RPMI7951 (cell line): Measurements from ENCODE around the gene ZNF317. TPM values are rescaled to one million over a fixed set of nuclear protein-coding genes. Genes with fewer than 3 reads are reported as not detected.
A peak's percentile ranks its signal among the peaks of the same experiment; 100 is the strongest.
"Not testable (repeated sequence)": the region's sequence is repeated elsewhere in the genome, so short reads cannot be mapped to it uniquely, and the experiment has no call there.

Source experiments
- DNase-seq: peaks from one replicate; pipeline ENCODE4 v3.0.0-alpha.2; 2012; ENCODE audit warnings: low read depth
- total RNA-seq: library from RNA; depleted of rRNA; stranded (reverse); fragments of >200 nt; shearing (Covaris generic); gene quantifications from 2 replicates; pipeline ENCODE4 v1.2.3, GENCODE V29; 2014; rRNA removed

The ZNF317 gene
- total RNA-seq, 1 experiment from 2014 or later, result 15.3 TPM

- no peak for DNase-seq
Measured at GRCh38 chr19:9171393-9171991, 31.3 kb downstream of the ZNF317 start.

DNA sequence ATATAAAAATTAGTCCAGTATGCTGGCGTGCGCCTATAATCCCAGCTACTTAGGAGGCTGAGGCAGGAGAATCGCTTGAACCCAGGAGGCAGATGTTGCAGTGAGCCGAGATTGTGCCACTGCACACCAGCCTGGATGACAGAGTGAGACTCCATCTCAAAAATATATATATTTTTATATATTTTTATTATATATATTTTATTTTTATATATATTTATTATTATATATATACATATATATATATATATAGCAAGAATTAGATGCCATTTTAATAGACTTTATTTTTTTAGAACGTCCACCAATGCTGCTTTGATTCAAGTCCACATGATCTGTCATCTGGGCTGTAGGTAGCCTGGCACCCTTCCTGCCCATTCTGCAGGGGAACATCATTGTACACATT is 35.1 kb downstream of the ZNF317 start:
- DNase-seq, result no peak

GRCh38 chr19:9178901-9179300 is 38.7 kb downstream of the ZNF317 start, which contains the start of gene OR7D2:
Gene OR7D2, plus strand, starts transcription at chr19:9178979. Its CDS starts 6,803 bp downstream, at chr19:9185782.
- peak; percentile 38 for DNase-seq

DNA sequence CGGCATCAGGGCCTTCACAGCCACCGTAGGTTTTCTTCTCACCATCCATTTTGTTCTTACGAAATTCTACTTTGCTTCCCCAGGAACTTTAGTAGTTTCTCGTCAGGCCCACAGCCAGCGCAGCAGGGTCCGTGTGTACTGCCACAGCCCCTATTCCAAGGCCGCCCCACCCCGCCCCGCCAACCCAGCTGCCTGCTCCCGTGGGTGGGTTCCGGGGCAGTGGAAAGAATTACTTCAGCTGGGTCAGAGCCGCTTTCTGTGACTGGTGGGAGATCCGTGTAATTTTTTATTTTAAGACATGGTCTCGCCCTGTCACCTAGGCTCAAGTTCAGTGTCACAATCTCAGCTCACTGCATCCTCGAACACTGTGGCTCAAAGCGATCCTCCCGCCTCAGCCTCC is 42.8 kb downstream of the ZNF317 start:
- no peak for DNase-seq

- DNase-seq, result no peak
Measured at GRCh38 chr19:9187191-9187590, 47.0 kb downstream of the ZNF317 start.

- DNase-seq, result no peak
Measured at GRCh38 chr19:9189535-9189934, 49.3 kb downstream of the ZNF317 start.

- not testable (repeated sequence) for DNase-seq
Measured at GRCh38 chr19:9198044-9198443, 57.8 kb downstream of the ZNF317 start.

DNA sequence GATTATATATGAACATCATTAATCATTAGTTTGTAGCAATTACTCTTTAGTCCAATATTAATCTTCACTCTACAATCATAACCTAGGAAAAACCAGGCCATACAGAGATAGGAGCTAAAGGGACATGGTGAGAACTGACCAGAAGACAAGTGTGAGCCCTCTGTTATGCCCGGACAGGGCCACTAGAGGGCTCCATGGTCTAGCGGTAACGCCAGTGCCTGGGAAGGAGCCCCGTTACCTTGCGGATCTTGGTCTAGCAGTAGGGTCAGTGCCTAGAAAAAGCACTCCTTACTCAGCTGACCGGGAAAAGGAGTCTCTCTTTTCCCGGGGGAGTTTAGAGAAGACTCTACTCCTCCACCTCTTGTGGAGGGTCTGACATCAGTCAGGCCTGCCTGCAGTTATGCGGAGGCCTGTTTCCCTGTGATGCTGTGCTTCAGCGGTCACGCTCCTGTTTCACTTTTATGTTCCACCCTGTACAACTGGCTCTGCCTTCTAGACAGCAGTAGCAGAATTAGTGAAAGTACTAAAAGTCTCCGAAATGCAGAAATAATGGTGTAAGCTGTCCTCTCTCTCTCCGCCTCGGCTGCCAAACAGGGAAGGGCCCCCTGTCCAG is 65.4 kb downstream of the ZNF317 start:
- DNase-seq, result peak; percentile 70

Other genes starting within 250 kb of the ZNF317 start
- not detected in 2 replicates for gene MUC16, start 130.0 kb upstream of the ZNF317 start, total RNA-seq
- gene OR1M1, start 53.3 kb upstream of the ZNF317 start, total RNA-seq, result not detected in 2 replicates
- not detected in 2 replicates for gene OR7G2, start 32.9 kb upstream of the ZNF317 start, total RNA-seq
- gene OR7G1, start 24.6 kb upstream of the ZNF317 start, total RNA-seq, result not detected in 2 replicates
- not detected in 2 replicates for gene OR7G3, start 13.4 kb upstream of the ZNF317 start, total RNA-seq
- not detected in 2 replicates for gene OR7D2, start 38.6 kb downstream of the ZNF317 start, total RNA-seq
- gene OR7D4, start 79.2 kb downstream of the ZNF317 start, total RNA-seq, result not detected in 2 replicates
- not detected in 2 replicates for gene OR7E24, start 110.5 kb downstream of the ZNF317 start, total RNA-seq
- 10.1 and 11.7 TPM in 2 replicates for gene ZNF699, start 169.4 kb downstream of the ZNF317 start, total RNA-seq
- 14.4 and 21.4 TPM in 2 replicates for gene ZNF559, start 183.8 kb downstream of the ZNF317 start, total RNA-seq
- 2.5 and 3.1 TPM in 2 replicates for gene ZNF177, start 222.6 kb downstream of the ZNF317 start, total RNA-seq